Naive B cell (primary cell): ENCODE data around the gene GFER. TPM values are rescaled to one million over a fixed set of nuclear protein-coding genes. Genes with fewer than 3 reads are reported as not detected.
"Not testable (repeated sequence)": the region's sequence is repeated elsewhere in the genome, so short reads cannot be mapped to it uniquely, and the experiment has no call there.

Experiments used
- ATAC-seq, 2 donors: fragments of 150-1000 bp; cut with Tn5 transposase; 2 replicates each; pipeline ENCODE4 v1.10.0; 2021; ENCODE audit warnings: low read depth in 2 of 2, mild to moderate bottlenecking in 2 of 2, moderate library complexity in 2 of 2
- DNase-seq: peaks from one replicate; pipeline ENCODE4 v3.0.0; 2022
- H3K27ac Mint-ChIP-seq, 6 donors: one replicate each; pipeline ENCODE4 v1.8.0; 2020 to 2022; ENCODE audit warnings: mild to moderate bottlenecking in 6 of 6, mixed read lengths in 6 of 6, moderate library complexity in 5 of 6, inconsistent platforms in 2 of 6
- H3K27me3 Mint-ChIP-seq, 3 donors: one replicate each; pipeline ENCODE4 v1.8.0; 2021 to 2022; ENCODE audit warnings: mixed read lengths in 3 of 3, mild to moderate bottlenecking in 1 of 3
- H3K36me3 Mint-ChIP-seq, 2 donors: one replicate each; pipeline ENCODE4 v1.8.0; 2020 to 2022; ENCODE audit warnings: mixed read lengths in 2 of 2, inconsistent platforms in 1 of 2, mild to moderate bottlenecking in 1 of 2
- H3K4me1 Mint-ChIP-seq, 3 donors: one replicate each; pipeline ENCODE4 v1.8.0; 2020 to 2022; ENCODE audit warnings: mixed read lengths in 3 of 3, inconsistent platforms in 1 of 3, mild to moderate bottlenecking in 1 of 3, moderate library complexity in 1 of 3
- H3K4me3 Mint-ChIP-seq, 8 donors: one replicate each; pipeline ENCODE4 v1.8.0; 2020 to 2022; ENCODE audit warnings: mild to moderate bottlenecking in 8 of 8, mixed read lengths in 8 of 8, moderate library complexity in 8 of 8, inconsistent platforms in 2 of 8
- H3K9me3 Mint-ChIP-seq, 7 donors: one replicate each; pipeline ENCODE4 v1.8.0; 2020 to 2022; ENCODE audit warnings: mixed read lengths in 7 of 7, mild to moderate bottlenecking in 5 of 7, inconsistent platforms in 2 of 7, moderate library complexity in 1 of 7
- polyA plus RNA-seq, 6 donors: library from polyadenylated mRNA; unstranded; fragments of 300-500 nt; fragmentation: Illumina TruSeq; gene quantifications; one replicate each; pipeline ENCODE4 v1.2.3, GENCODE V29; 2021; ENCODE audit warnings: low read depth in 6 of 6

The GFER gene
- polyA plus RNA-seq, 6 donors from 2014 or later = 31.9 to 58.2 (median 37.6) TPM

- H3K9me3 Mint-ChIP-seq = no peaks in the 10 kb centered on the region
- ATAC-seq = no peak
- DNase-seq = no peak
- H3K27me3 Mint-ChIP-seq = peaks cover 0 to 5% (median 0%) of the 10 kb centered on the region in 3 donors
- H3K4me3 Mint-ChIP-seq = no peak overlapping the region
- no peaks in the 10 kb centered on the region for H3K36me3 Mint-ChIP-seq
- peaks cover 10 to 18% (median 15%) of the 10 kb centered on the region in 3 donors for H3K4me1 Mint-ChIP-seq
- peak overlapping the region in 1 of 6 donors; percentile 35 for H3K27ac Mint-ChIP-seq
These were observed 38.2 kb upstream of the GFER start for GRCh38 chr16:1945559-1946391.

DNA sequence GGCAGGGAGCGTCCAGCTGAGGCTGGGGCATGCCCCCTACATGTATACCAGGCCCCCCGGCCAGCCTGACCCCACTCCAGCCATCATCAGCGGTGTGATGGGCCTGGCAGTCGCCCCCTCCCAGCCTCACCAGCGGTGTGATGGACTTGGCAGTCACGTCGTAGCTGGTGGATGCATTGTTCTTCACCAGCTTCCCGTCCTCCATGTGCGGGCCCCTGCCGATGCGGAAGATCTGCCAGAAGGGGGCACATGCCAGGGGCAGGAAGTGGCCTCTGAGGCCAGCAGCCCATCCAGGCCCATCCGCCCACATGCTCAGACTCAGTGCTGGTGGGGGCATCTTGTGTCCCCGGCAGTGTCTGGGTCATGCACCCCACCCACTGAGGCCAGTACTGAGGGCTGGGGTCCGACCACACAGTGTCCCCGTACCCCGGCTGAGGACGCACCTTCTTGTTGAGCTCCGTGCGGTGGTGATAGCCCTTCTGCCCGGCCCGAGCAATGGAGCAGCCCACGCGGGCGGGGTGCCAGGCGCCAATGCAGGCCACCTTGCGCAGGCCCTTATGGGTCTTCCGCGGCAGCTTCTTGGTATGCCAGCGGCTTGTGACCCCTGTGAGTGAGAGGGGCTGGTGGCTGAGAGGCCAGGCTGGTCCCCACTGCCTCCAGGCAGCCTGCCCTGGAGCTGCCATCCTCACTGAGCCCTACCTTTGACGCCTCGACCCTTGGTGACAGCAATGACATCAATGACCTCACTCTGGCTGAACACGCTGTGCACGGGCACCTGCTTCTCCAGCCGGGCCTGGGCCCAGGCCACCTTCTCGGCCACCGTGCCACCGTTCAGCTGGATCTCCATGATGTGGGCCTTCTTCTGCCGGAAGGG lies 37.3 kb upstream of the GFER start:
- Mint-ChIP-seq H3K9me3 (no peaks in the 10 kb centered on the region), H3K4me1 (peaks cover 10 to 15% (median 10%) of the 10 kb centered on the region in 3 donors), H3K27me3 (peaks cover 0 to 12% (median 0%) of the 10 kb centered on the region in 3 donors), H3K27ac (peak overlapping the region in 1 of 6 donors; percentile 47), H3K4me3 (no peak overlapping the region), H3K36me3 (no peaks in the 10 kb centered on the region)
- DNase-seq = no peak
- ATAC-seq = no peak

DNA sequence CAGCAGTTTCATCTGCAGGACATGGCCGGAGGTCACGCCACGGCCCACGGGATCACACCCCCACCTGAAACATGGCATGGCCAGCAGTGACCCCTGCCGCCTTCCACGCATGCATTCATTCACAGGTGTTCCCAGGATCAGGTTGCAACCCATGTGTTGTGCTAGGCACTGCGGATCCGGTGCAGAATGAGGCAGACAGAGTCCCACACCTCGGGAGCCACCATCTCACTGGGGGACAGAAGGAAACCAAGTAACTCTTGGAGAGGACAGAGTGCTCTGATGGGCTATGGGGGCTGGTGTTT lies 36.7 kb upstream of the GFER start:
- Mint-ChIP-seq H3K36me3 (no peaks in the 10 kb centered on the region), H3K9me3 (no peaks in the 10 kb centered on the region), H3K27me3 (peaks cover 0 to 12% (median 0%) of the 10 kb centered on the region in 3 donors), H3K4me1 (peaks cover 5 to 9% (median 7%) of the 10 kb centered on the region in 3 donors), H3K4me3 (no peak overlapping the region), H3K27ac (no peak overlapping the region)
- no peak for ATAC-seq
- no peak for DNase-seq

DNA sequence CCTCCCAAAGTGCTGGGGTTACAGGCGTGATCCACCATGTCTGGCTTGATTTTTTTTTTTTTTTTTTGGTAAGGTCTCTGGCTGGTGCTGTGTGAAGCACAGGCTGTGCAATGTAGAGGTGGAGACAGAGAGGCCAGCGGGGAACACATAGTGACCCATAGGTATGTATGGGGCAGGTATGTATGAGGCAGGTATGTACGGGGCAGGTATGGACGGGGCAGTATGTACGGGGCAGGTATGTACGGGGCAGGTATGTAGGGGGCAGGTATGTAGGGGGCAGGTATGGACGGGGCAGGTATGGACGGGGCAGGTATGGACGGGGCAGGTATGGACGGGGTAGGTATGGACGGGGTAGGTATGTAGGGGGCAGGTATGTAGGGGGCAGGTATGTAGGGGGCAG lies 34.5 kb upstream of the GFER start:
- DNase-seq (no peak), ATAC-seq (no peak)
- peaks cover 0 to 1% (median 0%) of the 10 kb centered on the region in 3 donors for H3K4me1 Mint-ChIP-seq
- no peaks in the 10 kb centered on the region for H3K36me3 Mint-ChIP-seq
- peak overlapping the region in 1 of 8 donors; percentile 33 for H3K4me3 Mint-ChIP-seq
- H3K9me3 Mint-ChIP-seq = no peaks in the 10 kb centered on the region
- H3K27me3 Mint-ChIP-seq = peaks cover 0 to 12% (median 0%) of the 10 kb centered on the region in 3 donors
- H3K27ac Mint-ChIP-seq = no peak overlapping the region

GRCh38 chr16:1950047-1950446 lies 33.9 kb upstream of the GFER start:
- ATAC-seq = no peak
- DNase-seq = no peak
- no peaks in the 10 kb centered on the region for H3K4me1 Mint-ChIP-seq
- H3K9me3 Mint-ChIP-seq = no peaks in the 10 kb centered on the region
- no peak overlapping the region for H3K4me3 Mint-ChIP-seq
- no peaks in the 10 kb centered on the region for H3K36me3 Mint-ChIP-seq
- H3K27me3 Mint-ChIP-seq = peaks cover 0 to 12% (median 0%) of the 10 kb centered on the region in 3 donors
- no peak overlapping the region for H3K27ac Mint-ChIP-seq

DNA sequence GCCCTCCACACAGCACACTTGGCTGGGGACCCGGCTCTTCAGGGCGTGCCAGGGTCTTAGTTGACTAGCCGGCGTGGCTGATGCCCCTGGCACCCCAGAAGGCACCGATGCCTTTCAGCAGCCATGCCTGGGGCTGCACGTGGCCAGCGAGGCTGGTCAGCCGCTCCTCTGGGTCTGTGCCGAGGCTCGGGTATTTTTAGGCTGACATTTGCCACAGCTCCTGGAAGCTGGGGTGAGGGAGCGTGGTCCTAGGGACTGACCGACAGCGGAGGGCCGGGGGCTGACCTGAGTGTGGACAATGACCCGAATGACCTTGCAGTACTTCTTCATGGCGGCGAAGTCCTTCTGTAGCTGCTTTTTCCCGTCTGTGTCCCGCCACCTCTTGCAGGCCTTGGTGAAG lies 33.4 kb upstream of the GFER start:
- Mint-ChIP-seq H3K4me3 (no peak overlapping the region), H3K27me3 (peaks cover 0 to 12% (median 0%) of the 10 kb centered on the region in 3 donors), H3K4me1 (no peaks in the 10 kb centered on the region), H3K36me3 (no peaks in the 10 kb centered on the region), H3K27ac (peak overlapping the region in 1 of 6 donors; percentile 33), H3K9me3 (no peaks in the 10 kb centered on the region)
- ATAC-seq (no peak), DNase-seq (no peak)

- Mint-ChIP-seq H3K36me3 (no peaks in the 10 kb centered on the region), H3K27me3 (peaks cover 0 to 16% (median 0%) of the 10 kb centered on the region in 3 donors), H3K4me3 (no peak overlapping the region), H3K27ac (no peak overlapping the region), H3K4me1 (peaks cover 0 to 2% (median 0%) of the 10 kb centered on the region in 3 donors), H3K9me3 (no peaks in the 10 kb centered on the region)
- ATAC-seq (no peak), DNase-seq (no peak)
These were observed 30.3 kb upstream of the GFER start for GRCh38 chr16:1953734-1954133.

GRCh38 chr16:1957434-1958142 lies 26.4 kb upstream of the GFER start:
- peak overlapping the region in 1 of 8 donors; percentile 12 for H3K4me3 Mint-ChIP-seq
- not testable (repeated sequence) for H3K36me3 Mint-ChIP-seq, ATAC-seq, H3K27ac Mint-ChIP-seq, H3K9me3 Mint-ChIP-seq, H3K27me3 Mint-ChIP-seq, DNase-seq
- peaks cover 16 to 22% (median 17%) of the 10 kb centered on the region in 3 donors for H3K4me1 Mint-ChIP-seq

- peaks cover 16 to 25% (median 21%) of the 10 kb centered on the region in 3 donors for H3K4me1 Mint-ChIP-seq
- H3K27ac Mint-ChIP-seq, DNase-seq, H3K27me3 Mint-ChIP-seq, H3K36me3 Mint-ChIP-seq, ATAC-seq, H3K9me3 Mint-ChIP-seq: not testable (repeated sequence)
- peak overlapping the region in 1 of 8 donors; percentile 12 for H3K4me3 Mint-ChIP-seq
These were observed 25.9 kb upstream of the GFER start for GRCh38 chr16:1958143-1958491.

GRCh38 chr16:1958715-1959268 lies 25.2 kb upstream of the GFER start:
- peak overlapping the region in 2 of 6 donors; percentile 86 to 98 for H3K27ac Mint-ChIP-seq

DNA sequence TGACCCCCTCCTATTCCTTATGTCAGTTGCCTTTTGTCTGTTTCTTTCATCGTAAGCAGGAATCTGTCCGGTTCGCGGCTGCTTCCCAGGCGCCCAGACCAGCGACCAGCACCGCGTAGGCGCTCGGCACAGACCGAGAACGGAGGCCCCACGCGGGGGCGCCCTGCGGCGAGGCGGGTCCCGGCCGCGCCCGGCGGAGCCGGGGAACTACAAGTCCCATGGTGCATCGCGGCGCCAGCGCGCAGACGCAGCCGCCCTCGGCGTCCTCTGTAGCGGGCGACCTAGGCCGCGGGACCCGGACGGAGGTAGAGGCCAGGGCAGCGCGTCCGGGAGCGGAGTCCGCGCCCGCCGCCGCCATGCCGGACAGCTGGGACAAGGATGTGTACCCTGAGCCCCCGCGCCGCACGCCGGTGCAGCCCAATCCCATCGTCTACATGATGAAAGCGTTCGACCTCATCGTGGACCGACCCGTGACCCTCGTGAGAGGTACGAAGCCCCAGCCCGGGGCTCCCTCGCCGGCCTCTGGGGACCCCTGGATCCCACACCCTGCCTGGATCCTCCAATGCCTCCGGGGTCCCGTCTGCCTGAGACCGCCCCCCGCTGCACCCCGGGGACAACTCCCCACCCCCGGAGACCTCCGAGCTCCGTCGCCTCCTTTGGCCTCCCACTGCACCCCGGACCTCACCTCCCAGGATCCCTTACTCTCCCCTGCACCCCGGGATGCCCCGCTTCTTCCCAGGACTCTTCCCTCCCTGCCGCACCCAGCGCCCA lies 24.5 kb upstream of the GFER start, which contains the start of gene NDUFB10:
TSS of gene NDUFB10 (plus strand) at position 270 of the 771 bp plus-strand sequence. CDS start at position 357, 87 bp downstream.
- H3K36me3 Mint-ChIP-seq = peaks cover 5 to 8% of the 10 kb centered on the region in 2 donors
- peaks cover 0 to 4% (median 0%) of the 10 kb centered on the region in 3 donors for H3K27me3 Mint-ChIP-seq
- peak within 1 kb of the TSS; percentile 72 to 98 (median 88) for H3K27ac Mint-ChIP-seq
- peak; percentile 89 to 94 for ATAC-seq
- DNase-seq = peak; percentile 91
- peaks cover 25 to 37% (median 34%) of the 10 kb centered on the region in 3 donors for H3K4me1 Mint-ChIP-seq
- peak within 1 kb of the TSS; percentile 86 to 96 (median 90) for H3K4me3 Mint-ChIP-seq
- H3K9me3 Mint-ChIP-seq = peaks cover 0 to 2% (median 0%) of the 10 kb centered on the region in 7 donors

More at GRCh38 chr16:1958715-1959268, 25.2 kb upstream of the GFER start:
- H3K36me3 Mint-ChIP-seq = peaks cover 3 to 6% of the 10 kb centered on the region in 2 donors
- peak overlapping the region; percentile 9 to 96 (median 88) for H3K4me3 Mint-ChIP-seq
- peaks cover 0 to 2% (median 0%) of the 10 kb centered on the region in 7 donors for H3K9me3 Mint-ChIP-seq
- no peak for DNase-seq
- peaks cover 21 to 32% (median 27%) of the 10 kb centered on the region in 3 donors for H3K4me1 Mint-ChIP-seq
- peak; percentile 4 to 19 for ATAC-seq
- peaks cover 0 to 4% (median 0%) of the 10 kb centered on the region in 3 donors for H3K27me3 Mint-ChIP-seq
